Right ventricle myocardium inferior (tissue), 1 donor: Measurements from ENCODE around the gene RPL32. TPM values are rescaled to one million over a fixed set of nuclear protein-coding genes. Genes with fewer than 3 reads are reported as not detected.

Source experiments
- ATAC-seq: fragments of 200-7000 bp; cut with Tn5 transposase; one replicate; pipeline ENCODE4 v1.9.1; 2020; ENCODE audit warnings: mild to moderate bottlenecking, moderate library complexity
- DNase-seq: peaks from one replicate; pipeline ENCODE4 v3.0.0; 2021; ENCODE audit errors: missing footprints
- intact Hi-C: fragments of 100-400 bp; cut with DNase I; formaldehyde crosslinking; loops from one replicate; pipeline ENCODE4 v1.11.0; 2022
- total RNA-seq: library from RNA; stranded (reverse); fragmentation: NEBNext Ultra II Directional; extraction: Animal tissue kit (Norgen Biotek cat#: 25700); gene quantifications from one replicate; pipeline ENCODE4 v1.2.1, GENCODE V29; 2021
- donor health status: DM: no; HTN: yes; CAD: no; lungs with severe emphysema.

The RPL32 gene
- total RNA-seq, 1 donor from 2014 or later: 953 TPM

DNA sequence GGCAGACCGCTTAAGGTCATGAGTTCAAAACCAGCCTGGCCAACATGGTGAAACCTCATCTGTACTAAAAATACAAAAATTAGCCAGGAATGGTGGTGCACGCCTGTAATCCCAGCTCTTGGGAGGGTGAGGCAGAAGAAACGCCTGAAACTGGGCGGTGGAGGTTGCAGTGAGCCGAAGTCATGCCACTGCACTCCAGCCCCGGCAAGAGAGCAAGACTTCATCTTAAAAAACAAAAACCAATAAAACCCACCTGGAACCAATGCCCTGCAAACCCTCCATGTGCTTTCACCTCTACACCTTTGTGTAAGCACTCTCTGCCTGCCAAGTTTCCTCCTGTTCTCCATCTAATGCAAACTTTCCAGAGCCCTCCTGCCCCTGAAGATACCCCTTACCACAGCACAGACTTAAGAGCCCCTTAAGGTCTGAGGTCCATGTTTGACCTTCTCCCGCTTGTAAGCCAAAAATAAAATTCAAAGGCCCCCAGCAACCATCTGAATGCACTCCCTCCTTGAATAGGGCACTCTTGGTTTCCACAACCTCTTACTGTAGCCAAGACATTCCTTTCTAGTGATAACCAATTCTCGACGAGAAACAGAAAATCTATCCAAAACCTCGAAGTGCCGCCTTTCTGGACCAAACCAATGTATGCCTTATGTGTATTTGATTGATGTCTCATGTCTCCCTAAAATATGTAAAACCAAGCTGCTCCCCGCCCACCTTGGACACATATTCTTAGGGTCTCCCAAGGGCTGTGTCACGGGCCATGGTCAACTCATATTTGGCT is 3.0 kb downstream of the RPL32 start:
- no peak for DNase-seq
- ATAC-seq: no peak
- intact Hi-C loops: no loop called here

DNA sequence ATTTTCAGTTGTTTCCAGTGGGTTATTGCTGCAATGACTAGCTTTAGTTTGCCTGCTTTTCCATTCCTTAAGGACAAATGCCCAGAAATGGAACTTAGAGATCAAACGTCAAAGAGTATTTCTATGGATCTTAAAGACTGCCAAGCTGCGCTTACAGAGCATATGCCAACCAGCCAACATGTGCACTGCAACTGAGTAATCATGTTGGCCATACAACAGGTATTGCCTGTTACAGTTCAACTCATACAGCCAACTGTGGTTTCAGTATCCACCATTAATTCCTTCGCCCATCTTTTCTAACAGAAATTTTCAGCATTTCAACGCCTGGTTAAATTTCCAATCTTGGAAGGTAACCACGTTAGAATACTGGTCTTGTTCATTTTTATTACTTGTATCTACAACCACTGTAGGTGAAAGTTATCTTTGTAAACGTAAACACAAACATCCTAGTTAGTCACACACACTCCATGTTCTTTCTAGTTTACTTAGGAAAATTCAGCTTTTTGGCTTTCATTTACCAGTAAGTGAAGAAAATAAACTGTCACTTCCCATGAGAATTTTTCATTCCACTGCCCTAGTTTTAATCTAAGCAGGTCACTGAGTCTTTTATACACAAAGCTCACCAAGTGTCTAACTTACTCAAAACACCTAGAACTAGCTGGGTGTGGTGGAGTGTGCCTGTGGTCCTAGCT is 3.9 kb downstream of the RPL32 start:
- DNase-seq: no peak
- intact Hi-C loops: no loop called here
- ATAC-seq: no peak

DNA sequence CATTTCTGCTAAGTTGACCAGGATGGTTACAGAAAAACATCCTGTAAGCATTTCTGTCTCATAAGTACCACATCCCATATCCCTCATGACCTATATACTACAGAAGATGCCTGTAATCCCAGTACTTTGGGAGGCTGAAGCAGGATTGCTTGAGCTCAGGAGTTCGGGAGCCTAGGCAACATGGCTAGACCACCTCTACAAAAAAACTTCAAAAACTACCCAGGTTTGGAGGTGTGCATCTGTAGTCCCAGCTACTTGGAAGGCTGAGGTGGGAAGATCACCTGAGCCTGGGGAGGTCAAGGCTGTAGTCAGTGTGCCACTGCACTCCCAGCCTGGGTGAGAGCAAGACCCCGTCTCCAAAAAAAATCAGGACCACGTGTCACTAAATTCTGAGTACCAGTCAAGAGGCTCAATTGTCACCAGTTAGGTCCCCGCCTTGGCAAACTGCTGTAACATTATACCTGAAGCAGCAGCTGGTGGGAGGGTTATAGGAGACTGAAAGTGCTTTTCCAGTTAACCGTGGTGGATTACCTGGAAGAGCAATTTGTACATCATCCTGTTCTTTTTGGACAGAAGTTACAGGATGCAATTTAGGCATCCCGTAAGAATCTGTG is 6.2 kb downstream of the RPL32 start:
- ATAC-seq (no peak), DNase-seq (no peak)
- intact Hi-C loops: no loop called here

DNA sequence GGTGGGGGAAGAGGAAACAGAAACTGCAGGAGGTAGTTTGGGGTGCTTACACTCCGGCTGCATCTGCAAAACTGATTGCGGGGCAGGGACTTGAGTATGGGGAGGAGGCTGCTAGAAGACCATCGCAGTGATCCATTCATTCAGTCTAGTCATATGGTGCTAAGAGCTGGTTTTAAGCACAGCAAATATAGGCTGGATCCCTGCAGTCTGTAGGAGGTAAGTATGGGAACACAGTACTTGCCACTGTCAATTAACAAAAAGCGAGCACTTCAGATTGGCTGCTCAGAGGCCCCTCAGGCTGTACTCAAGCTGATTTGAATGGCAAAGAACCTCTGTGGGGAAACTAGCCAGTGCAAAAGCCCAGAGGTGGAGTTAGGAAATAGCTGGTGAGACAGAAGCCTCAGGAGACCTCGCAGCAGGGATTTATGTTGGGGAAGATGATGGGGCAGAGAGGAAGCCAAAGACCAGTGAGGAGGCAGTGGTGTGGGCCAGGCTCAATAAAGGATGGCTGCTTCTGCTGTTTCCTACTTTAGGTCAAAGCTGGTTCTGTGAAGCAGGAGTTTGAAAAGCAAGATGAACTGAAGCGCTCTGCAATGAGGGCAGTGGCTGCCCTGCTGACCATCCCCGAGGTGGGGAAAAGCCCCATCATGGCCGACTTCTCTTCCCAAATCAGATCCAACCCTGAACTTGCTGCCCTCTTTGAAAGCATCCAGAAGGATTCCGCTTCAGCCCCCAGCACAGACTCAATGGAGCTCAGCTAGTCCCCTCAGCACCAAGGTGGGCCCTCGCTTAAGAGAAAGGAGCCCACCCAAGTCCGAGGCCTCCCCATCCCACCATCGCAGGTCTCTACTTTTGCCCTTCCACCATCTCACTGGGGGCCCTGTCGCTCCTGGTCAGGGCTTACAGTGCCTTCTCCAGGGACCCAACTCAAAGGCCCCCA is 7.9 kb downstream of the RPL32 start:
- ATAC-seq (no peak), DNase-seq (no peak)
- intact Hi-C loops: no loop called here

DNA sequence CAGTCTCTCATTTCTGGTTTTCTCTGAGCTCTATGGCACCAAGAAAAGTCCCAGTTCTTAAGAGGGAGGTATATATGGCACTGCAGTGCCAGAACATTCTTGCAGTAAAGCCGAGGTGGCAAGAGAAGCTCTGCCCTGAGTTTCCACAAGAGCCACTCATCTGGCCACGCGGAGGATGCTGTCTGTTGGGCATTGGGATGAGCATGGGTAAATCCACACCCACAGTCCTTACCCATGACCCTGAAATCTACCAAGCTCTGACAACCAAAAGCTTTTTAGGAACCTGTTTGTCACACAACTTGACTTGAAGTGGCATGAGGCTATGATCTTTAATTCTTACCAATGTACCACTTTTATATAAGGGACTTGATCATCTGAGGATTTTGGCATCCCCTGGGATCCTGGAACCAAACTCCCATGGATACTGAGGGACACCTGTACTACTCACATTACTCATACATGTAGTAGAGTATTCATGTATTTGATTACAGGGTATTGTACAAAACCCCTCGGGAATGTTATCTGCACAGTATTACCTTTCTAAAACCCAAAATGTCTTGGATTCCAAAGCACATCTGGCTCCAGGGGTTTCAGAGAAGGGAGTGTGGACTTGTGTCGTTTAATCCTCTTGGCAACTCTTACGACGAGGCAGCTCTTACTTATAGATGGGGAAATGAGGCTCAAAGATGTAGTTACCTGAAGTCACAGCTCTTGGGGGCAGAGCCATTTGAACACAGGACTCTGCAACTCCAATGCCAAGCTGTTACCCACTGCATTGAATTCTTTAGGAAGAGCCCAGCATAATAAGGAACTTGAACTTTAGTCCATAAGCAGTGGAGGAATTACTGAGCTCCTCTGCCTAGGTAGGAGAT is 8.8 kb downstream of the RPL32 start:
- DNase-seq (no peak), ATAC-seq (no peak)
- intact Hi-C loops: no loop called here

DNA sequence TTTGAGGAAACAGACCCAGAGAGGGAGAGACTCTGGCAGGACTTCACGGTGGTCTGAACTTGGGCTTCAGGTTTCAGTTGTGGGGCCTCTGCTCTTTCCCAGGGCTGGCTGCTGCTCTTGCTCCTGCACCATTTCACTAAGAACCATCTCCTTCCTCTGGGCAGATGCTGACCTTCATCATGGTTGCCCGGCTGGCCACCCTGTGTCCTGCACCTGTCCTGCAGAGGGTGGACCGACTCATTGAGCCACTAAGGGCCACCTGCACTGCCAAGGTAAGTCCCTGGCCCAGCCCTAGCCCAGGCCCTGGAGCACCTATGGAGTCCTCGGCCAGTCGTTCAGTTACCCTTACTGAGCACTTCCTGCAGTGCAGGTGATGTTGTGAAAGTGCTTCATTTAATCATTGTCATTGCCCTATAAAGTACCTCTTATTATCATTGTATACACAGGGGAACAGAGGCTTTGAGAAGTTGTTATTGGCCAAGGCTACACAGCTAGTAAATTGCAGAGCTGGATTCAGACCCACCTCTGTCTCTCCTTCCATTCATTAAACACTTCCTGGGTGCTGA is 10.0 kb downstream of the RPL32 start:
- ATAC-seq (no peak), DNase-seq (no peak)
- intact Hi-C loops: no loop called here

DNA sequence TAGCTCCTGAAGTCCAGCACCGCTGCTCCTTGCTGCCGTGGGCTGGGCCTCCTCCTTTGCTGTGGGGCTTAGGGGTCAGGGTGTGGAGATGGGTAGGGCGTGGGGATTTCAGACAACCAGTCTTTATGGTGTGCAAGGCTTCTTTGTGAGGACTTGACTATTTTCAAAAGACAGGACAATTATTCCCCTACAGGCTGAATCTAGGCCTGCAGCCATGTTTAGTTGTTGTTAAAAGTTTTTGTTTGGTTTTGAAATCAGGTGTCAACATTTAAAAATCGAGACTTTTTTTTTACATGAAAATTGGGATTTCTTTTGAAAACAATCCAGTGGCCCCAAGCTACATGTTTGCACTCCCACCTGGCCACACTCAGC is 10.6 kb downstream of the RPL32 start:
- ATAC-seq (no peak), DNase-seq (no peak)
- intact Hi-C loops: no loop called here

DNA sequence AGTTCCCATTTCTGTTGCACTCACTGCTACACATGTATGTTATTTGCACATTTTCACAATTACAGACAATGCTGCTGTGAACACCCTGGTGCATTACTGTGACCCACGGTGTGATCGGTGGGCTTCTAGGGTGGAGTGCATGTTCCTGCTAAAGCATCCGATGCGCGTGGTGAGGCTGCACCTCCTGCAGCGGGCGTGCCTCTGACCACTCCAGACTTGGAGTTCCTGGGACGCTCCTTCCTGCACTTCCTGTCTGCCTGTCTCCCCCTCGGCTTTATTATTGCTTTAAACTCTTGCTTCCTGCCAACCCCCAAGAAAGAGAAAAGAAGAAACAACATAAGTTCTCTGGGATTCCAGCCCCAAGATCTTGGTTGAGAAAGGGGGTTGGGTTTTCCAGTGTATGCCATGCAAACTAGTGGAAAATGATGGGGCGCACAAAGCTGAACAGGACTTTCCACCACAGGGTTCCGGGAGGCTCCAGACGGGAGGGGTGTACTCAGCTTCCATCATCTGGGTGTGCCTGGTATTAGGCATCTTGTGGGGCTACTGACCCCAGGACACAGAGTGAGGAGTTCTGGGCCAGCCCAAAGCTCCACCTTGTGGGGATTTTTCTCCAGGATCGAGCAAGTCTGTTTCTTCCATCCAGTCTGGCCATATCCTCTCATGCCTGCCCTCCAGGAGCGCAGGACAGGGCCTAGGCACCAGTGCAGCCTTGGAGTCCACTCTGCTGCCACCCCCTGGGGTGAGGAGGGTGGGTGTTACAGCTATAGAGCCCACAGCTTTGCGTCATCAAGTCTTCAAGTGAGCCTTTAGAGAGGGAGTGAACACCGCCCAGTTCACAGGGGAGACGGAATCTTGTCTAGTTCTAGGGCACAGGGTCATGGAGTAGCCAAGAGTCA is 11.2 kb downstream of the RPL32 start:
- DNase-seq: no peak
- intact Hi-C loops: no loop called here
- no peak for ATAC-seq

DNA sequence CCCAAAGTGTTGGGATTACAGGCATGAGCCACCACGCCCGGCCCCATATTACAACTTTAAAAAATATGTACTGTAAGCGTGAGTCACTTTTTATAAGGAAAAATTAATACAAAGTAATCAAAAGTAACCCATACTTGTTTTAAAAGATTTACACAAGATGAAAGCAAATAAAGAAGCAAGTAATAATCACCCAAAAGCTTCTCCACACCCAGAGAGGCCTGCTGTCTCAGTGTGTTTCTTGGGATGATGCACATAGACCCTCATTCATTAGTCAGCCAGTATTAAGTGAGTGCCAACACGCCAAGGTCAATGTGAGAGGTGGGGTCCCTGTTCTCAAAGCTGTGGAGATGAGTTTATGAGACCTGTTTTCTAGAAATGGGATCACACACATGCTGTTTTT is 12.0 kb downstream of the RPL32 start:
- DNase-seq: no peak
- intact Hi-C loops: no loop called here
- no peak for ATAC-seq

DNA sequence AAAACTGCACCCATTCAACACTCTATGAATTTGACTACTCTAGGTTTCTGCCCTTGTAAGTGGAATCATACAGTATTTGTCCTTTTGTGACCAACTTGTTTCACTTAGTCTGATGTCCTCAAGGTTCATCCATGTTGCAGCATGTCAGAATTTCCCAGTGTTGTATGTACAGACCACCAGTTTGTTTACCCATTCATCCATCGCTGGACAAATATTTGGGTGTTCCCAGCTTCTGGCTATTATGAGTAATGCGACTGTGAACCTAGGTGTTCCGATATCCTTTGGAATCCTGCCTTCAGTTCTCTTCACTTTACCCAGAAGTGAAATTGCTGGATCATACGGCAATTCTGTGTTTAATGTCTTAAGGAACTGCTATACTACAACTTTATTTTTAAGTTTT is 12.6 kb downstream of the RPL32 start:
- DNase-seq (no peak), ATAC-seq (no peak)
- intact Hi-C loops: no loop called here

DNA sequence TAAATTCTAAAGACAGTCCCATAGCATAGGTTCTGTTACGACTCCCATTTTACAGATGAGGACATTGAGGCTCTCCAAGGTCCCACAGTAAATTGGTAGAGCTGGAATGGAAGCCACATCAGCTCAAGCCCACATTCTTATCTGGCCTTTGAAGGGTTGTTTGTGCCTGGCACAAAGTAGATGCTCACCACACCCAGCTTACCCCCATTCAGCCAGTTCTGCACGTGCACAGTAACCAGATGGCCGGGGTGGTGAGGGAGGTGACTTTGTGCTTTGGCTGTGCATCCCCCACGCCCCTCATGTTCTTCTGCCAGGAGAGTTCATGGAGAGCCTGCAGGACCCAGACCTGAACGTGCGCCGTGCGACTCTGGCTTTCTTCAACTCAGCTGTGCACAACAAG is 16.2 kb downstream of the RPL32 start:
- intact Hi-C loops: no loop called here
- ATAC-seq: no peak

DNA sequence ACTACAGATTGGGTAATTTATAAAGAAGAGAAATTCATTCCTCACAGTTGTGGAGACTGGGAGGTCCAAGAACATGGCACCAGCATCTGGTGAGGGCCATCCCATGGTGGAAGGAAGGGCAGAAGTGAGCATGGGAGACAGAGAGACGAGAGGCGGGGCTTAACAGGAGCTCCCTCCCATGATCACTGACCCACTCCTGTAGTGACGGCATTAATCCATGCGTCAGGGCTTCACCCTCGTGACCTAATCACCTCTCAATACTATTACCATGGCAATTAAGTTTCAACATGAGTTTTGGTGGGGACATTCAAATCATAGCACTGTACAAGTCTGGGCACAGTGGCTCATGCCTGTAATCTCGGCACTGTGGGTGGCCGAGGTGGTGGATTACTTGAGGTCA is 17.1 kb downstream of the RPL32 start:
- DNase-seq (no peak), ATAC-seq (no peak)
- intact Hi-C loops: no loop called here

More for the DNA sequence above, 16.2 kb downstream of the RPL32 start:
- no peak for DNase-seq

DNA sequence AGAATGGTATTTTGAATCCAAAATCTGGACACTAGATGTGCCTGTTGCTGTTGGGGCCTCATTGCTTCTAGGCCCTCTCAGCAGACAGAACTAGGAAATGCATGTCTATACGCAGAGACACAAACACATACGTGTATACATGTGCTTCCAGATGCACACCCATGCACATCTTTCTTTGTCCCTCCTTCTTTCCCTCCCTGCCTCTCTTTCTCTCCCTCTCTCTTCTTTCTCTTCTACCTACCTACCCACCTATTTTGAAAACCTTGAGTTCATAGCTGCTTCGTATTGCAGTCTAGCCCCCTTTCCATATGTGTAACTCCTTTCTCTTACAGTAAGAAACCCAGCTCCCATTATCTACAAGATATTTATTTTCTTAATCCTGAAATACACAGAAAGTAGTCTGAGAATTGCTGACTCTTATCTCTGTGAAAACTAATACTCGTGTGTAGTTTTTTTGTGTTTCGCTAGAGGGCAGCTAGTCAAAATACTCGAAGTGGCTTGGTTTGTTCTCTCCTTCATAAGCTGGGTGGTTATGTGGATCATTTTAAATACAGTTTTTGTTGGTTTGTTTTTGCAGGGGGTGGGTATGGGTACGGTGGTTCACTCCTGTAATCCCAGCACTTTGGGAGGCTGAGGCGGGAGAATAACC is 18.5 kb downstream of the RPL32 start:
- no peak for ATAC-seq
- intact Hi-C loops: no loop called here
- DNase-seq: no peak

DNA sequence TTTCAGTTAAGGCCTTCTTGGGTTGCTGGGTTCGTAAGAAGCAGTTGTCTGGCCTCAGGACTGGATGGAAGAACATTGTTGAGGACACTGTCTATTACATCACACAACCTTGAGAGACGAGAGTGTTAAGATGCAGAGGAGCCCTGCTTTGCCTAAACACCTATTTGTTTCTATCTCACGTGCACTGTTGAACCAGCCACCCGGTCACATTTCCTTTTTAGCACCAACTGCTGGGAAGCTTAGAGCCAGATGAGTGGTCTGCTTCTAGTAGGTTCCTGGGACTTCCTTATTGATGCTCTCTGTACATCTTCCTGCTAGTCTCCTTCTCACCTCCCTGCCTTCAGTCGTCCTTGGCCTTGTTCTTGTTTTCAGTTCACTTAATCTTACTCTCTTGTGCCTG is 22.6 kb downstream of the RPL32 start:
- intact Hi-C loops: no loop called here
- no peak for DNase-seq
- no peak for ATAC-seq

DNA sequence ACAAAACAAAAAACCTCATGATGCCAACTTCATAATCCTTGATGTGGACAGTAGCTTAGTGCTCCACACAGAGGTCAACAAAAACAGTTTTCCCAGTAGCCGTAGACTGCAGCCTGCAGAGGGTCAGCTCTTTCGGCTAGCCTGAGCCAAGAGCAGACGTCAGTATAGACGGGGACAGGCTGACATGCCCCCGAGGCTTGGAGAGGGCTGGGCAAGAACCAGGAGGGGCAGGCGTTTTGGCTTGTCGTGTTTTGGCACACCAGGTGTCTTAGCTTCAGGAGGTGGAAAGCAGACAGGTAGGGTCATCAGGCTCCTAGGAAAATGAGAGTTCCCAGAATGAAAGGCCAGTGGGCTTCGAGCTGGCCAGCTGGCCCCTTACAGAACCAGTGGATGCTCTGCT is 23.1 kb downstream of the RPL32 start:
- ATAC-seq: no peak
- no peak for DNase-seq
- intact Hi-C loops: no loop called here

DNA sequence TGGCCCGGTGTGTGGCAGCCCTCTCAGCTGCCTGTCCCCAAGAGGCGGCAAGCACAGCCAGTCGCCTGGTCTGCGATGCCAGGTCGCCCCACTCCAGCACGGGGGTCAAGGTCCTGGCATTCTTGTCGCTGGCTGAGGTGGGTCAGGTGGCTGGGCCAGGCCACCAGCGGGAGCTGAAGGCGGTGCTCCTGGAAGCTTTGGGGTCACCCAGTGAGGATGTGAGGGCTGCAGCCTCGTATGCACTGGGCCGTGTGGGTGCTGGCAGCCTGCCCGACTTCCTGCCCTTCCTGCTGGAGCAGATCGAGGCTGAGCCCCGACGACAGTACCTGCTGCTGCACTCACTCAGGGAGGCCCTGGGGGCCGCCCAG is 24.0 kb downstream of the RPL32 start:
- DNase-seq (no peak), ATAC-seq (peak; percentile 32)
- intact Hi-C loops: no loop called here
